ENCODE data around the gene IFNL1. TPM values are rescaled to one million over a fixed set of nuclear protein-coding genes. Genes with fewer than 3 reads are reported as not detected.

Gene IFNL1
- total RNA-seq, 1 donor from 2014 or later, result not detected

- Histone ChIP-seq H3K4me3 (no peak overlapping the region), H3K27me3 (no peaks in the 10 kb centered on the region), H3K4me1 (peaks cover 4% of the 10 kb centered on the region), H3K36me3 (no peaks in the 10 kb centered on the region), H3K9me3 (no peaks in the 10 kb centered on the region), H3K27ac (no peak overlapping the region)
- DNase-seq (ENCODE audit: extremely low spot score in 2 of 2), result no peak
- TF ChIP-seq POLR2A (IDR thresholded peaks at IDR 0.05) (no peak), POLR2AphosphoS5 (IDR thresholded peaks at IDR 0.05; ENCODE audit: insufficient read depth in 1 of 2, low read depth in 1 of 2) (no peak), CTCF (IDR thresholded peaks at IDR 0.05) (no peak)
- intact Hi-C loops (cut with DNase I), result loop anchor here (2.0 kb wide), 1 partner anchor 203 kb away; no protein-coding TSS in a partner anchor
These were observed 29.8 kb downstream of the IFNL1 start for GRCh38 chr19:39325778-39326665.

- intact Hi-C loops (cut with DNase I), result no loop called here
- TF ChIP-seq CTCF (IDR thresholded peaks at IDR 0.05) (no peak), POLR2AphosphoS5 (IDR thresholded peaks at IDR 0.05; ENCODE audit: insufficient read depth in 1 of 2, low read depth in 1 of 2) (no peak), POLR2A (IDR thresholded peaks at IDR 0.05) (no peak)
- H3K4me1 ChIP-seq, result peaks cover 4% of the 10 kb centered on the region
- no peaks in the 10 kb centered on the region for H3K27me3 ChIP-seq
- no peak overlapping the region for H3K4me3 ChIP-seq
- no peaks in the 10 kb centered on the region for H3K36me3 ChIP-seq
- H3K9me3 ChIP-seq, result no peaks in the 10 kb centered on the region
- no peak overlapping the region for H3K27ac ChIP-seq
- DNase-seq (ENCODE audit: extremely low spot score in 2 of 2), result no peak
These were observed 31.3 kb downstream of the IFNL1 start for GRCh38 chr19:39327363-39328045.

- Histone ChIP-seq H3K4me3 (no peak overlapping the region), H3K27me3 (no peaks in the 10 kb centered on the region), H3K27ac (no peak overlapping the region), H3K9me3 (no peaks in the 10 kb centered on the region), H3K4me1 (peaks cover 4% of the 10 kb centered on the region), H3K36me3 (no peaks in the 10 kb centered on the region)
- intact Hi-C loops (cut with DNase I), result no loop called here
- TF ChIP-seq POLR2AphosphoS5 (IDR thresholded peaks at IDR 0.05; ENCODE audit: insufficient read depth in 1 of 2, low read depth in 1 of 2) (peak in 1 of 2 donors; percentile 17), POLR2A (IDR thresholded peaks at IDR 0.05) (no peak), CTCF (IDR thresholded peaks at IDR 0.05) (peak; percentile 93 to 95 (median 95))
- no peak for DNase-seq (ENCODE audit: extremely low spot score in 2 of 2)
These were observed 32.0 kb downstream of the IFNL1 start for GRCh38 chr19:39328046-39328705.

GRCh38 chr19:39329948-39330347, 33.7 kb downstream of the IFNL1 start:
- Histone ChIP-seq H3K27ac (no peak overlapping the region), H3K4me3 (no peak overlapping the region), H3K36me3 (no peaks in the 10 kb centered on the region), H3K27me3 (no peaks in the 10 kb centered on the region), H3K4me1 (peaks cover 4% of the 10 kb centered on the region), H3K9me3 (no peaks in the 10 kb centered on the region)
- no peak for DNase-seq (ENCODE audit: extremely low spot score in 2 of 2)
- TF ChIP-seq POLR2A (IDR thresholded peaks at IDR 0.05) (no peak), CTCF (IDR thresholded peaks at IDR 0.05) (no peak), POLR2AphosphoS5 (IDR thresholded peaks at IDR 0.05; ENCODE audit: insufficient read depth in 1 of 2, low read depth in 1 of 2) (no peak)
- intact Hi-C loops (cut with DNase I), result no loop called here

Measured in vagina (tissue), 2 donors.